ENCODE results near the gene LSS.

DNA sequence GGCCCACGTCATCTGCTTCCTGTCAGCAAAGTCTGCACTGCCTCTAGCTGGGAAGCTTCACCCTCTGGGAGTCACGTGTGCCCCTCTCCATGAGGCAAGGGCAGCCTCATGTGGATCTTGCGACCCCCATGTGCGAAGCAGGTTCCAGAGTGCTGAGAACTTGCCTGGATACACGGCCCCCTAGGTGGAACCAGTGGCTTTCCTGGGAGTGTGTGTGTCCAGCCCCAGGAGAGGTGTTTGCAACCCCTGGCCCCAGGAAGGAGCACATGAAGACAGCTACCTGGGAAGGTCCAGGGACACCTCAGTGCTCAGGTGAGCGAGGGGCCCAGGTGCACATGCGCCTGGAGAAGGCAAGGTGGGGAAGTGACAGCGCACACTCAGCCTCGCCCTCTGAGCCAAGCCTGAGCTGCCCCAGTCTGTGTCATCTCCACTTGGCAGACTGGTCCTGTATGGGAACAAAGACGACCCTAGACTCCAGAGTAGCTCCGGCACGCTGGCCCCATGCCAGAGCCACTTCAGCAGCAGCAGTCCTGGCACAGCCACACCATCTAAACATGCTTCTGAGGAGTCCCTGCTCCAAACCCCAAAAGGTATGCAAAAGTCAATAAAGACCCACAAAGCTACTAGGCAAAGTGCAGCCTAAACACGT lies 8.9 kb downstream of the LSS start:
- TF ChIP-seq, protein P1, sequence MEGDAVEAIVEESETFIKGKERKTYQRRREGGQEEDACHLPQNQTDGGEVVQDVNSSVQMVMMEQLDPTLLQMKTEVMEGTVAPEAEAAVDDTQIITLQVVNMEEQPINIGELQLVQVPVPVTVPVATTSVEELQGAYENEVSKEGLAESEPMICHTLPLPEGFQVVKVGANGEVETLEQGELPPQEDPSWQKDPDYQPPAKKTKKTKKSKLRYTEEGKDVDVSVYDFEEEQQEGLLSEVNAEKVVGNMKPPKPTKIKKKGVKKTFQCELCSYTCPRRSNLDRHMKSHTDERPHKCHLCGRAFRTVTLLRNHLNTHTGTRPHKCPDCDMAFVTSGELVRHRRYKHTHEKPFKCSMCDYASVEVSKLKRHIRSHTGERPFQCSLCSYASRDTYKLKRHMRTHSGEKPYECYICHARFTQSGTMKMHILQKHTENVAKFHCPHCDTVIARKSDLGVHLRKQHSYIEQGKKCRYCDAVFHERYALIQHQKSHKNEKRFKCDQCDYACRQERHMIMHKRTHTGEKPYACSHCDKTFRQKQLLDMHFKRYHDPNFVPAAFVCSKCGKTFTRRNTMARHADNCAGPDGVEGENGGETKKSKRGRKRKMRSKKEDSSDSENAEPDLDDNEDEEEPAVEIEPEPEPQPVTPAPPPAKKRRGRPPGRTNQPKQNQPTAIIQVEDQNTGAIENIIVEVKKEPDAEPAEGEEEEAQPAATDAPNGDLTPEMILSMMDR (IDR thresholded peaks at IDR 0.05): no peak
- no peak for TF ChIP-seq POLR2A (IDR thresholded peaks at IDR 0.05)
